NB4 (cell line): ENCODE data around the gene KRT10.

Source experiments
- MYC ChIP-seq: IDR thresholded peaks from 2 replicates; pipeline ENCODE4 v1.6.1; 2011; ENCODE audit warnings: low read depth, low read length
- POLR2A ChIP-seq: IDR thresholded peaks from 2 replicates; pipeline ENCODE4 v1.6.1; 2011; ENCODE audit warnings: mild to moderate bottlenecking; ENCODE audit not compliant: insufficient read length; ENCODE audit errors: extremely low read depth
- TF ChIP-seq, protein P1 (sequence below): IDR thresholded peaks from one replicate; pipeline ENCODE4 v1.5.1; 2012; ENCODE audit warnings: low read depth, low read length

- TF ChIP-seq MYC (no peak), POLR2A (no peak)
- TF ChIP-seq, protein P1, sequence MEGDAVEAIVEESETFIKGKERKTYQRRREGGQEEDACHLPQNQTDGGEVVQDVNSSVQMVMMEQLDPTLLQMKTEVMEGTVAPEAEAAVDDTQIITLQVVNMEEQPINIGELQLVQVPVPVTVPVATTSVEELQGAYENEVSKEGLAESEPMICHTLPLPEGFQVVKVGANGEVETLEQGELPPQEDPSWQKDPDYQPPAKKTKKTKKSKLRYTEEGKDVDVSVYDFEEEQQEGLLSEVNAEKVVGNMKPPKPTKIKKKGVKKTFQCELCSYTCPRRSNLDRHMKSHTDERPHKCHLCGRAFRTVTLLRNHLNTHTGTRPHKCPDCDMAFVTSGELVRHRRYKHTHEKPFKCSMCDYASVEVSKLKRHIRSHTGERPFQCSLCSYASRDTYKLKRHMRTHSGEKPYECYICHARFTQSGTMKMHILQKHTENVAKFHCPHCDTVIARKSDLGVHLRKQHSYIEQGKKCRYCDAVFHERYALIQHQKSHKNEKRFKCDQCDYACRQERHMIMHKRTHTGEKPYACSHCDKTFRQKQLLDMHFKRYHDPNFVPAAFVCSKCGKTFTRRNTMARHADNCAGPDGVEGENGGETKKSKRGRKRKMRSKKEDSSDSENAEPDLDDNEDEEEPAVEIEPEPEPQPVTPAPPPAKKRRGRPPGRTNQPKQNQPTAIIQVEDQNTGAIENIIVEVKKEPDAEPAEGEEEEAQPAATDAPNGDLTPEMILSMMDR = no peak
Measured at GRCh38 chr17:40800381-40800780, 22.0 kb downstream of the KRT10 start.
